HFFc6 (cell line): ENCODE results near the gene RAD1. TPM values are rescaled to one million over a fixed set of nuclear protein-coding genes. Genes with fewer than 3 reads are reported as not detected.

Experiments used
- DNase-seq: peaks from one replicate; pipeline ENCODE4 v3.0.0-alpha.2; 2018
- H3K27ac Mint-ChIP-seq: 2 replicates; pipeline ENCODE4 v1.8.0; 2020; ENCODE audit warnings: mild to moderate bottlenecking, mixed read lengths
- H3K27me3 Mint-ChIP-seq: 2 replicates; pipeline ENCODE4 v1.8.0; 2021; ENCODE audit warnings: mild to moderate bottlenecking, moderate library complexity, mixed read lengths; ENCODE audit not compliant: insufficient read depth
- H3K36me3 Mint-ChIP-seq: 2 replicates; pipeline ENCODE4 v1.8.0; 2021; ENCODE audit warnings: low read depth, mixed read lengths
- H3K4me1 Mint-ChIP-seq: 2 replicates; pipeline ENCODE4 v1.8.0; 2020; ENCODE audit warnings: low read depth, mixed read lengths
- H3K4me3 Mint-ChIP-seq: 2 replicates; pipeline ENCODE4 v1.8.0; 2020; ENCODE audit warnings: mild to moderate bottlenecking, moderate library complexity, mixed read lengths
- H3K9me3 Mint-ChIP-seq: 2 replicates; pipeline ENCODE4 v1.8.0; 2020; ENCODE audit warnings: mild to moderate bottlenecking, mixed read lengths
- CTCF ChIP-seq: fragments of 200-600 bp; sonication (generic); IDR thresholded peaks from 2 replicates; pipeline ENCODE4 v1.5.0; 2021; ENCODE audit warnings: antibody characterized with exemption, mild to moderate bottlenecking
- total RNA-seq, 6 experiments: library from RNA; stranded (reverse); fragmentation: NEBNext Ultra II Directional; extraction: Animal tissue kit (Norgen Biotek cat#: 25700); gene quantifications; 2 replicates in 1 of 6; 3 replicates in 5 of 6; pipeline ENCODE4 v1.2.3, GENCODE V29; 2021

RAD1 gene
- total RNA-seq, 6 experiments from 2014 or later: 32.7 to 39.3 (median 35.0) TPM

DNA sequence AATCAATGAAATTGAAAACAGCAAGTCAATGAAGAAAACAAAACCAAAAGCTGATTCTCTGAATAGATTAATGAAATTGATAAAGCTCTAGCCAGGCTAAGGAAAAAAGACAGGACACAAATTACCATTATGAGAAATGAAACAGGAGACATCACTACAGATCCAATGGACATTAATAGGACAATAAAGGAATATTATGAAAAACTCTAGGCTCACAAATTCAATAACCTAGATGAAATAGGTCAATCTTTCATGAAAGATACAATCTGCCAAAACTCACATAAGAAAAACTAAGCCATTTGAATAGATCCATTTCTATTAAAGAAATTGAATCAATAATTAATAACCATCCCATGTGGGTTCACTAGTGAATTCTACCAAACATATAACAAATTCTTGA is 39.0 kb downstream of the RAD1 start:
- no peak for DNase-seq
- no peak for TF ChIP-seq CTCF
- Mint-ChIP-seq H3K4me1 (no peaks in the 10 kb centered on the region), H3K9me3 (peaks cover 14% of the 10 kb centered on the region), H3K4me3 (no peak overlapping the region), H3K36me3 (no peaks in the 10 kb centered on the region; the same call in 1 of the 2 replicates), H3K27me3 (peaks cover 4% of the 10 kb centered on the region), H3K27ac (no peak overlapping the region)

DNA sequence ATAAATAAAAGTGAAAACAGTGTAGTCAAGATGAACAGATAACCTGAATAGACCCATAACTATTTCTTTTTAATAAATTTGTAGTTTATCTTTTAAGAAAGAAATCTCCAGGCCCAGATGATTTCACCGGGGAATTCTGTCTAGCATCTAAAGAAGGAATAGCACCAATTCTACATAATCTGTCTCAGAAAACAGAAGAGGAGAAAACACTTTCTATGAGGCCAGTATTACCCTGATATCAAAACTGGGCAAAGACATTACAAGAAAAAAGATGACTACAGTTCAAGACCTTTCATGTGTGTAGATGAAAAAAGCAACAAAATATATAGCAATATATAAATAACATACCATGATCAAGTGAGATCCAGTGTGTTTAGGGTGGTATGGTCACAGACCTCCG is 44.9 kb downstream of the RAD1 start:
- TF ChIP-seq CTCF: no peak
- DNase-seq: no peak
- no peak overlapping the region for H3K27ac Mint-ChIP-seq
- H3K4me3 Mint-ChIP-seq: no peak overlapping the region
- H3K36me3 Mint-ChIP-seq: no peaks in the 10 kb centered on the region
- H3K4me1 Mint-ChIP-seq: no peaks in the 10 kb centered on the region
- no peaks in the 10 kb centered on the region for H3K9me3 Mint-ChIP-seq
- H3K27me3 Mint-ChIP-seq: peaks cover 4% of the 10 kb centered on the region

DNA sequence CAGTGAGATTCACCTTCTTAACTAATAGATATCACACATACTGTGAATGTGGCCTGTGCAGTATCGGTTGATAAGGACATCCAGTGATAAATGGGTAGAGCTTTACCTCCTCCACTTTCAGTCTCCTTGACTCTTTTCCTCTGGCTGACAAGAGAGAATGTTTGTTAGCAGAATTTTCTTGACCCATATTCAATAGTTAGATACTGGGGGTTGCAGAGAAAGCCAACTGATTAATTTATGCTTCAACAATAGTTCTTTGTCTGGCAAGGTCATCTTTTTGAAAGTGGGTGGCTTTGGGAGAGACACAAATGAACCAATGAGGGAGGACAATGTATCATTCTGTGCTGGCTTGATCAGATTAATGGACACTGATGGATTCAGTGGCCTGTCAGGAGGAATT is 46.0 kb downstream of the RAD1 start:
- Mint-ChIP-seq H3K4me3 (no peak overlapping the region), H3K4me1 (no peaks in the 10 kb centered on the region), H3K27ac (no peak overlapping the region), H3K36me3 (no peaks in the 10 kb centered on the region), H3K27me3 (peaks cover 5% of the 10 kb centered on the region), H3K9me3 (no peaks in the 10 kb centered on the region)
- TF ChIP-seq CTCF: no peak
- no peak for DNase-seq

GRCh38 chr5:34868791-34869190 is 46.5 kb downstream of the RAD1 start:
- Mint-ChIP-seq H3K9me3 (no peaks in the 10 kb centered on the region), H3K27me3 (peaks cover 6% of the 10 kb centered on the region), H3K4me3 (no peak overlapping the region), H3K4me1 (no peaks in the 10 kb centered on the region), H3K27ac (no peak overlapping the region), H3K36me3 (no peaks in the 10 kb centered on the region)
- TF ChIP-seq CTCF: no peak
- no peak for DNase-seq

- Mint-ChIP-seq H3K36me3 (no peaks in the 10 kb centered on the region), H3K9me3 (no peaks in the 10 kb centered on the region), H3K4me3 (no peak overlapping the region), H3K27me3 (peaks cover 1% of the 10 kb centered on the region), H3K27ac (no peak overlapping the region), H3K4me1 (no peaks in the 10 kb centered on the region)
- no peak for DNase-seq
- TF ChIP-seq CTCF: no peak
These were observed 47.6 kb downstream of the RAD1 start for GRCh38 chr5:34867660-34868059.

- H3K27me3 Mint-ChIP-seq: peaks cover 1% of the 10 kb centered on the region
- DNase-seq: no peak
These were observed 48.3 kb downstream of the RAD1 start for GRCh38 chr5:34866989-34867471.

More at GRCh38 chr5:34866989-34867471, 48.3 kb downstream of the RAD1 start:
- H3K36me3 Mint-ChIP-seq: no peaks in the 10 kb centered on the region
- no peak overlapping the region for H3K27ac Mint-ChIP-seq
- no peaks in the 10 kb centered on the region for H3K4me1 Mint-ChIP-seq
- no peak overlapping the region for H3K4me3 Mint-ChIP-seq
- TF ChIP-seq CTCF: no peak
- H3K9me3 Mint-ChIP-seq: no peaks in the 10 kb centered on the region
